Activated T-cell treated with anti-CD3 and anti-CD28 coated beads, Interleukin-2, amount 50 U/mL, for 48 hours (primary cell): ENCODE results near the gene METTL26.

Experiments used
- DNase-seq, 2 experiments: peaks; one replicate each; pipeline ENCODE4 v3.0.0-alpha.2; 2020

Gene METTL26

GRCh38 chr16:593807-594206 lies 42.3 kb downstream of the METTL26 start:
- no peak for DNase-seq

- DNase-seq = no peak
These were observed 42.7 kb downstream of the METTL26 start for GRCh38 chr16:593406-593805.

DNA sequence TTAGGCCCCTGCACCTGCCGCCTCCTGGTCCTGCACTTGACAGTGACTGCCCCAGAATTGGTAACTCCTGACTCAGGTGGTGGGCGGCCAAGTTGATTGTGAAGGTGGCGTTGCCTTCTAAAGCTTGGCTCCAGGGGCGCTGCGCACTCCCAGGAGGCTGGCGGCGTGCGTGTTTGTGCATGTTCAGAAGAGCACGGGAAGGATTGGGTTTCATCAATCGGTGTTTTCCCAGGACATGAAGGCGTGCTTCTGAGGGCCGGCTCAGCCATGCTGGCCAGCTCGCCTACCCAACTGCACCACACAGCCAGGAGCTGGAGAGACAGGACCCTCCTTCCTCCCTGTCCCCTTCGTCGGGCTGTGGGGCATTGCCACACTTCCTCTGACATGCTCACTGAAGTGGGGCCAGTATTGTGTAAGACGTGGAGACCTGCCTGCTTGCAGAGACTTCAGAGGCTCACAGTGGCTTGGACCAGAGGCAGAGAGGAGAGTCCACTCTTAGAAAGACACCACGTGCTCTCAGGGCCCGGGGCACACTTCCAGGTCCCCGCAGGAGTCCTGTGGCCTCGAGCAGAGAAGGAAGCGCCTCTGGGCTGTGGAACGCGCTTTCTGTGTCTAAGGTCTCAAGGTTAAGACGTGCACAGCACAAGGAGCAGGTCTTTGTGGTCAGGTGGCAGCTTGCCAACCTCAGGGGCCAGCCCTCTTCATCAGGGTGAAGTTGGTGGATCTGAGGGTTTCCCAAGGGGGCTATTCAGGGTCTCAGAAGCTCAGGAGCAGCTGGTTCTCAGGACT lies 43.4 kb downstream of the METTL26 start:
- DNase-seq = no peak

DNA sequence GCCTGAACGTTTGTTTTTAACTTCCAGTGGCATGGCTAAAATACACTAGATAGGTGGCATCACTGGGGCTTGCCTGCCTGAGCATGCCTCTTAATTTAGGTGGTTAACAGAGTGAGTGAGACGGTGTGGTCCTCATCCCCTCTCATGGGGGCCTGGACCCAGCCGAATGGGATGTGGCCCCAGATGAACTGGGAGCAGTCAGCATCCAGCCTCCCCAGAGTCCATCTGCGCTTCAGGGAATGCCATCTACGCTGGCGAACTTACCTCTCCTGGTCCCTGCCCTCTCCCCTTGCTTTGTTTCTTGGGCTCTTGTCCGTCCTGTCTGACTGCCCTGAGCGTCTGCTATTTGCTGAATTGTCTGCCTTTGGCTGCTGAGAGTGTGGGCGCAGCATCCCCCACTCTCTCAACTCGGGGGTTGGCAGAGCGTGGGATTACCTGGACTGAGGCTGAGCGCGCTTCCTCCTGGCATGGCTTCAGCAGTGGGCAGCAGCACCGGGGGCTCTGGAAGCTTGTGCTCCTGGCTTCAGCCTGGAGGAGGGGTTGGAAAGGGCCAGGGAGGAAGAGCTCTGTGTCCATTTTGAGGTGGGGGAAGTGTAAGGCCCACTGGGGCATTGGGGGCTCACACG lies 44.1 kb downstream of the METTL26 start:
- DNase-seq = no peak

GRCh38 chr16:591231-591630 lies 44.9 kb downstream of the METTL26 start:
- no peak for DNase-seq

- DNase-seq = no peak
These were observed 45.3 kb downstream of the METTL26 start for GRCh38 chr16:590815-591200.

GRCh38 chr16:590188-590814 lies 45.8 kb downstream of the METTL26 start:
- DNase-seq = no peak

DNA sequence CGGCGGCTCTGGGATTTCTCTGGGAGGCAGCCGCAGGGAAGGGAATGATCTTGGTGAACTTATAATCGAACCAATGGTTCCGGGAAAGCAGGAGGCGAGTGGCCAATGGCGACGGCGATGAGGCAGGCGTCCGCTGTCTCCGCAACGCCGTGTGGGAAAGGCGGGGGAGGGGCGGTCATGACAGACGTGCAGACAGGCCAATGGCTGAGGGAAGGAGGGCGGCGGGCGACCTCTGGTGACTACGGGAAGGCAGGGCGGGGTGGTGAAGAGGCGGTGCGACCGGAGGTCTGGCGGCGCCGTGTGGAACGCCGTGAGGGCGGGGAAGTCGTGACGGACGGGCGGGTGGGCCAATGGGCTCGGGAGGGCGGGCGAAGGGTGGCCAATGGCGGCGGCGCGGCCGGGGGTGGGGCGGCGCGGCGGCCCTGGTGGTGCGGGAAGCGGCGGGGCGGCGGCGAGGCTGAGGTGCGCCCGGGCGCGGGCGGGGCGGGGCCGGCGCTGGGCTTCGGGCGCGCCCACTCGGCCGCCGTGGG lies 46.4 kb downstream of the METTL26 start, which contains the start of gene RAB40C:
RAB40C (plus strand) TSS at position 409 of the 530 bp plus-strand sequence. CDS start 226 bp downstream, outside the sequence.
- peak; percentile 99 for DNase-seq

GRCh38 chr16:588889-589657 lies 47.0 kb downstream of the METTL26 start:
- peak; percentile 99 to 100 for DNase-seq

- DNase-seq = peak; percentile 76 to 81
These were observed 47.5 kb downstream of the METTL26 start for GRCh38 chr16:588639-588888.

DNA sequence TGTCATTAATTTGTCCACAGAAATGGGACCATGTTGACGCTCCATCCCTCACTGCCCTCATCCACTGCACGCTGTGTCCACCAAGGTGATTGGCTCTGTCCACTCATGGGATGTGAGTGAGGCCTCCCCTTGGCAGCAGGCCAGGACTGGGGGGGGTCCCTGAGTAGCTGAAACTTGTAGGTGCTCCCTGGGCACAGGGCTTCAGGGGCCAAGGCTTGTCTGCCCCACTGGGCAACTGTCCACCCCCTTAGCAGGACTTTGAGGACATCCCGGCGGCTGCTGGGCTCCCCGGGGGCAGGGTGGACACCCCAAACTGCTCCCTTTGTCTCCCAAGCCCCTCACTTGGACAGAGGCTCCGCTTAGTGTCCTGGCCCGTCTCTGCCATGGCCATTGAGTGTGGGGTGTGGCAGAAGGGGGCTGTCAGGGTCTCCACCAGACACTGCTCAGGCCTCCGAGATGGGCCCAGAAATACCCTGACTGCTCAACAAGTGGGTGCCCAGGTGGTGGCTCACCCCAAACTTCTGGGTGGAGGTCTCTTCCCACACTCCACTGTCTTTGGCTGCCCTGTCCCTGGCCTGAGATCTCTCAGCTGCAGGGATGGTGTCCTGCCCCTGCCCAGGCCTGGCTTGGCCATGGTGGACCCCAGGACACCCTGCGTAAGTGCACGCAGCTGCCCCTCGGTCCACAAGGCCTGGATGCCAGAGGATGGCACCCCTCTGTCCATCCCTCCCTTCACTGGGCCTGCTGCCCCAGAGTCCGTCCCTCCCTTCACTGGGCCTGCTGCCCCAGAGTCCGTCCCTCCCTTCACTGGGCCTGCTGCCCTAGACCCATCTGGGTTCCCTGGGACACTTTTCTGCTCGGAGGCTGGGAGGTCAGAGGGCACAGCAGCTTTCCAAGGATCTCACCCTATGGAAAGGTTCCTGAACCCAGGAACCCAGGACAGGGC lies 49.2 kb downstream of the METTL26 start:
- DNase-seq = no peak

- no peak for DNase-seq
These were observed 50.0 kb downstream of the METTL26 start for GRCh38 chr16:586047-586644.

GRCh38 chr16:585351-585750 lies 50.8 kb downstream of the METTL26 start:
- DNase-seq = no peak
